PFSK-1 (cell line): Measurements from ENCODE around the gene DNMT3B.

ENCODE experiments used
- FOXP2 ChIP-seq: optimal IDR thresholded peaks from 2 replicates; pipeline ENCODE3; 2011; ENCODE audit warnings: borderline replicate concordance, control low read depth, inconsistent platforms; ENCODE audit not compliant: insufficient read depth; ENCODE audit errors: extremely low read length, extremely low read depth
- POLR2AphosphoS5 ChIP-seq: IDR thresholded peaks from 2 replicates; pipeline ENCODE4 v1.6.1; 2012; ENCODE audit warnings: low read depth, mild to moderate bottlenecking, control low read depth, low read length, moderate library complexity
- SIN3A ChIP-seq: IDR thresholded peaks from 2 replicates; pipeline ENCODE4 v1.6.1; 2012; ENCODE audit warnings: mild to moderate bottlenecking, low read length, moderate library complexity, borderline replicate concordance; ENCODE audit not compliant: insufficient read depth
- TAF1 ChIP-seq: IDR thresholded peaks from 2 replicates; pipeline ENCODE4 v1.6.1; 2012; ENCODE audit warnings: low read length, control low read depth, borderline replicate concordance; ENCODE audit not compliant: insufficient read depth
- TF ChIP-seq, protein P1 (sequence below), 2 experiments: IDR thresholded peaks; 2 replicates each; pipeline versions ENCODE4 v1.6.1 to v1.8.0; 2011 to 2012; ENCODE audit warnings: low read depth in 2 of 2, low read length in 2 of 2, control low read depth in 1 of 2, inconsistent platforms in 1 of 2, mild to moderate bottlenecking in 1 of 2, moderate library complexity in 1 of 2; ENCODE audit not compliant: insufficient read depth in 1 of 2

DNMT3B gene

DNA sequence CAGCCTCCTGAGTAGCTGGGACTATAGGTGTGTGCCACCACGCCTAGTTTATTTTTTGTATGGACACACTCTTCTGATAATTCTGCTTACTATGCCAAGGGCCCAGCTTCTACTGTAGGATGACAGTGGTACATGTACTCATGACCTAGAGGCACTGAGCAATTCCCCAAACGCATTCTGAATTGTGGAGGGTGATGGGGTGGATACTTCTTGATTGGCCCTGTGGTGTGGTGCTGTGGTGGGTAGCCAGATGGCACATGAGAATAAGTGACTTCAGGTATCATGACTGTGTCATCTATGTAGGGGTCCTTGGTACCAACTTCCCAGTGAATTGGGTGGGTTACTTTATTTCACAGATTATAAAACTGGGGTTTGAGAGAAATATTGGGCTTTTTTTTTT, 11.0 kb downstream of the DNMT3B start:
- TF ChIP-seq, protein P1, sequence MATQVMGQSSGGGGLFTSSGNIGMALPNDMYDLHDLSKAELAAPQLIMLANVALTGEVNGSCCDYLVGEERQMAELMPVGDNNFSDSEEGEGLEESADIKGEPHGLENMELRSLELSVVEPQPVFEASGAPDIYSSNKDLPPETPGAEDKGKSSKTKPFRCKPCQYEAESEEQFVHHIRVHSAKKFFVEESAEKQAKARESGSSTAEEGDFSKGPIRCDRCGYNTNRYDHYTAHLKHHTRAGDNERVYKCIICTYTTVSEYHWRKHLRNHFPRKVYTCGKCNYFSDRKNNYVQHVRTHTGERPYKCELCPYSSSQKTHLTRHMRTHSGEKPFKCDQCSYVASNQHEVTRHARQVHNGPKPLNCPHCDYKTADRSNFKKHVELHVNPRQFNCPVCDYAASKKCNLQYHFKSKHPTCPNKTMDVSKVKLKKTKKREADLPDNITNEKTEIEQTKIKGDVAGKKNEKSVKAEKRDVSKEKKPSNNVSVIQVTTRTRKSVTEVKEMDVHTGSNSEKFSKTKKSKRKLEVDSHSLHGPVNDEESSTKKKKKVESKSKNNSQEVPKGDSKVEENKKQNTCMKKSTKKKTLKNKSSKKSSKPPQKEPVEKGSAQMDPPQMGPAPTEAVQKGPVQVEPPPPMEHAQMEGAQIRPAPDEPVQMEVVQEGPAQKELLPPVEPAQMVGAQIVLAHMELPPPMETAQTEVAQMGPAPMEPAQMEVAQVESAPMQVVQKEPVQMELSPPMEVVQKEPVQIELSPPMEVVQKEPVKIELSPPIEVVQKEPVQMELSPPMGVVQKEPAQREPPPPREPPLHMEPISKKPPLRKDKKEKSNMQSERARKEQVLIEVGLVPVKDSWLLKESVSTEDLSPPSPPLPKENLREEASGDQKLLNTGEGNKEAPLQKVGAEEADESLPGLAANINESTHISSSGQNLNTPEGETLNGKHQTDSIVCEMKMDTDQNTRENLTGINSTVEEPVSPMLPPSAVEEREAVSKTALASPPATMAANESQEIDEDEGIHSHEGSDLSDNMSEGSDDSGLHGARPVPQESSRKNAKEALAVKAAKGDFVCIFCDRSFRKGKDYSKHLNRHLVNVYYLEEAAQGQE (IDR thresholded peaks at IDR 0.05; ENCODE audit: insufficient read depth in 1 of 2, low read depth in 2 of 2, low read length in 2 of 2): no peak
- no peak for TF ChIP-seq TAF1
- TF ChIP-seq SIN3A: no peak
- TF ChIP-seq POLR2AphosphoS5: no peak
- TF ChIP-seq FOXP2: no peak

DNA sequence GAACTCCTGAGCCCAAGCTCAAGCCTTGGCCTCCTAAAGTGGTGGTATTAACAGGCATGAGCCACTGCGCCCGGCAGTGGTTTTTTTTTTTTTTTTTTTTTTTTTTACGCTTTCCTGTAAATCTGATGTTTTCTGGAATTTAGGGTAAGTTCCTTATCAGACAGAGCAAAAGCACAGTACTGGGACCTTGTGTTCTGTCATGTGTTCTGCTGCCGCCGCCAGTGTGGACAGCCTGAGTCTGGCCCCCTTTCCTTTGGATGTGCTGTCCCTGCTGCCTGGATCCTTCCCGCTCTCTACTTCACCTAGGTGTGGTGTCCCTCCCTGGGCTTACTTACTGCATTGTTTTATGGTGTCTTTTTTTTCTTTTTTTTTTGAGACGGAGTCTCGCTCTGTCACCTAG, 11.7 kb downstream of the DNMT3B start:
- no peak for TF ChIP-seq TAF1
- no peak for TF ChIP-seq POLR2AphosphoS5
- no peak for TF ChIP-seq SIN3A
- TF ChIP-seq, protein P1 (IDR thresholded peaks at IDR 0.05; ENCODE audit: insufficient read depth in 1 of 2, low read depth in 2 of 2, low read length in 2 of 2): no peak
- no peak for TF ChIP-seq FOXP2

DNA sequence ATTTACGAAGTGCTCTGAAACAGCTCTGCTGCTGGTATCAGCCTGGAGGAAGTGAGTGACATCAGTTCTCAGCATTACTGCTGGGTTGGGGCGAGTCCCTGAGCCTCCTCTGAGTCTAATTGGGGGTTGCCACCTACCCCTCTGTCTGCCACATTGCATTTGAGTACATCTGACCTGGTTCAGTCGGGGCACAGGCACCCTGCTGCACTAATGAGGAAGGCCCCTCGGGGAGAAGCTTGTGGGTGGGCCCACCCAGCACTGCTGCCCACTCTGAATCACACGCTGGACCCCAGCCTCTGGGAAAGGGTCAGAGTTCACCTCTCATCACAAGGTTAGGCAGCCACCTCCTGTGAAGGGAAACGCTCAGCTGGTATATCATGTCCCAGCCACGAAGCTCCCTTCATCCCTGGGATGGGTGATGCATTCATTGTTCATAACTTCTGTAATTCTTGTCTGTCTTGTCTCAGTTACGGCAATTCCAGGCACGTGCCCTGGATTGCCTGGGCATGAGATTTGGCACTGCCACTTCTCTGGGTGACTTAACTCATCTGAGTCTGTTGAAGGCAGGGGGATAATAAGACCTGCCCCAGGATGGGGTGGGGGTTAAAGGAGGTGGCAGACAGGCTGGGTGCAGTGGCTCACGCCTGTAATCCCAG, 13.3 kb downstream of the DNMT3B start:
- TF ChIP-seq FOXP2 (no peak), POLR2AphosphoS5 (no peak), TAF1 (no peak), SIN3A (no peak)
- TF ChIP-seq, protein P1 (IDR thresholded peaks at IDR 0.05; ENCODE audit: insufficient read depth in 1 of 2, low read depth in 2 of 2, low read length in 2 of 2): no peak

DNA sequence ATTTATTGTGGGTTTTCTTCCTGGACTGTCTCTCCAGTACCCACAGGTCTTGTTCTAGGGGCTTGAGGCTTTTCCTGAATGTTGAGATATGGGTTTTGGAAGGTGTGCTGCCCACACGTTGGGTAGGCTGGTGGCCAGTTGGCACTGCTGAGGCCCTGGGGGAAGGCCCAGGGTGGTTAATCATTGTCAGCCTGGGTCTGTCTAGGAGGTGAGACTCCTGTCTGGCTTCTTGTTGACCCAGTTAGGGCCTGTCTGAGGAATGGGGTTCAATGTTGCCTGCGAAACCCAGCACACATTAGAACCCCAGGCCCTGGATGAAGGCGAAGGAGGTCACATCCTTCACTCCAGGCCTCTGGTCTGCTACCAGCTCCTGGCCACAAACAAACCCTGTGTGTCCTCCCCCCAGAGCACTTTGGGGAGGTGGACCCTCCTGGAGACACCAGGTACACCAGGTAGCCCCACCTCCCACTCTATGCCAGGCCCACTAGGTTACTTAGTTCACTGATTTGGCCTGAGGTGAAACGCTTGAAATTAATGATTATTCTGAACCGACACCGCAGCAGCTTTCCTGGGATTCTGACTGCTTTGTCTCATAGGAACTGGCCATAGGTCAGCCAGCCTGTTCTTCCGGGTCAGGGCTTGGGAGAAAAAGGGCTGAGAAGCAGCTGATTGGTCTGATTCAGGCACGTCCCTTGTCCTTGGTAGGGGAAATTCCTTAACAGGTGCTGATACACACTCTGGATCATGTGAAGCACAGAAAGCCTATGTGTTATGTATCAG, 15.2 kb downstream of the DNMT3B start:
- TF ChIP-seq TAF1: no peak
- TF ChIP-seq FOXP2: no peak
- TF ChIP-seq POLR2AphosphoS5: no peak
- TF ChIP-seq, protein P1 (IDR thresholded peaks at IDR 0.05; ENCODE audit: insufficient read depth in 1 of 2, low read depth in 2 of 2, low read length in 2 of 2): no peak
- no peak for TF ChIP-seq SIN3A
